GM20431 (cell line): ENCODE measurements around the gene TRPV6.

Experiments
- in situ Hi-C: fragments of 300-500 bp; cut with MseI, MboI; formaldehyde crosslinking; loops from one replicate; pipeline ENCODE4 v1.15.0; 2020; ENCODE audit warnings: low sequenced_read_pairs; ENCODE audit not compliant: unreplicated experiment

Gene TRPV6

DNA sequence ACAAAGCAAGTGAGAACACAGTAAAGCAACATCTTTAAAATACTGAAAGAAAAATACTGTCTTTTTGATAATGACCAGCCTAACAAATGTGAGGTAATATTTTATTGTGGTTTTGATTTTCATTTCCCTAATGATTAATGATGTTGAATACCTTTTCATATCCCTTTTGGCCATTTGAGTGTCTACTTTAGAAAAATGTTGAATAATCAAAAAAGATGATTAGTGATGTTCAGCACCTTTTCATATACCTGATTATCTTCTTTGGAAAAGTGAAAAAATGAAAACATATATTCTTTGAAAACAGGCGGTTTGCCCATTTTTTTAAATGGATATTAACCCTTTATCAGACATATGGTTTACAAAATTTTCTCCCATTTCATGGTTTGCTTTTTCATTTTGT lies 62.8 kb downstream of the TRPV6 start:
- in situ Hi-C loops, result no loop called here
